ENCODE measurements around the gene MGAT4B.

MGAT4B gene

GRCh38 chr5:179769271-179769670 lies 37.4 kb downstream of the MGAT4B start:
- DNase-seq (ENCODE audit: extremely low read depth, insufficient read length): no peak
- Histone ChIP-seq H3K36me3 (ENCODE audit: control insufficient read depth, insufficient read depth, low read length) (peaks cover 38% of the 10 kb centered on the region), H3K4me3 (replicated peaks; ENCODE audit: low read depth, low read length) (no peak overlapping the region), H3K27me3 (replicated peaks; ENCODE audit: control insufficient read depth, insufficient read depth, low read length) (no peaks in the 10 kb centered on the region)
- no peak for TF ChIP-seq CTCF (IDR thresholded peaks at IDR 0.05; ENCODE audit: insufficient read depth, low read length, poor library complexity, severe bottlenecking)

DNA sequence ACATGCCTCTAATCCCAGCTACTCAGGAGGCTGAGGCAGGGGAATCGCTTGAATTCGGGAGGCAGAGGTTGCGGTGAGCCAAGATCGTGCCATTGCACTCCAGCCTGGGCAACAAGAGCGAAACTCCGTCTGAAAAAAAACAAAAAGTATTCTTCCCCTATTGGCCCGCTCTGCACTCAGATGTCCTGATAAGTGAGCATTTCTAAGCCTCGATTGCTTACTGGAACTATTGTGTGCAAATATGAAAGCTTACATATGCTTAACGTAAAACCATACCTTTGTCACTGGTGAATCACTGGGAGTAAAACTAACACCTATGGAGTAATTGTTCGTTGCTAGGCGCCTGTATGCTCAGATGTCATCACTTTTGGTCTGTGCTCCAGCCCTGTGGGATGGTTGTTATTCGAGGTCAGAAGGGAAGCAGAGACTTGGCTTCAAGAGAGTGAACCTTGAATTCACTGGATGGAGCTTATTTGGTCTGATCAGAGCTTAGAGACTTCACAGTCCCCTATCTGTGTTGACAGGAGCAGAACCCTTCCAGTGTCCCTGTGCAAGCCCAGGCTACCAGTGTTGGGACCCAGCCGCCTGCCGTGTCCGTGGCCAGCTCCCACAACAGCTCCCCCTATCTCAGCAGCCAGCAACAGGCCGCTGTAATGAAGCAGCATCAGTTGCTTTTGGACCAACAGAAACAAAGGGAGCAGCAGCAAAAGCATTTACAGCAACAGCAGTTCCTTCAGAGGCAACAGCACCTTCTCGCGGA lies 38.2 kb downstream of the MGAT4B start:
- Histone ChIP-seq H3K4me3 (replicated peaks; ENCODE audit: low read depth, low read length) (no peak overlapping the region), H3K36me3 (ENCODE audit: control insufficient read depth, insufficient read depth, low read length) (peaks cover 34% of the 10 kb centered on the region), H3K27me3 (replicated peaks; ENCODE audit: control insufficient read depth, insufficient read depth, low read length) (no peaks in the 10 kb centered on the region)
- no peak for DNase-seq (ENCODE audit: extremely low read depth, insufficient read length)
- peak; percentile 4 for TF ChIP-seq CTCF (IDR thresholded peaks at IDR 0.05; ENCODE audit: insufficient read depth, low read length, poor library complexity, severe bottlenecking)

DNA sequence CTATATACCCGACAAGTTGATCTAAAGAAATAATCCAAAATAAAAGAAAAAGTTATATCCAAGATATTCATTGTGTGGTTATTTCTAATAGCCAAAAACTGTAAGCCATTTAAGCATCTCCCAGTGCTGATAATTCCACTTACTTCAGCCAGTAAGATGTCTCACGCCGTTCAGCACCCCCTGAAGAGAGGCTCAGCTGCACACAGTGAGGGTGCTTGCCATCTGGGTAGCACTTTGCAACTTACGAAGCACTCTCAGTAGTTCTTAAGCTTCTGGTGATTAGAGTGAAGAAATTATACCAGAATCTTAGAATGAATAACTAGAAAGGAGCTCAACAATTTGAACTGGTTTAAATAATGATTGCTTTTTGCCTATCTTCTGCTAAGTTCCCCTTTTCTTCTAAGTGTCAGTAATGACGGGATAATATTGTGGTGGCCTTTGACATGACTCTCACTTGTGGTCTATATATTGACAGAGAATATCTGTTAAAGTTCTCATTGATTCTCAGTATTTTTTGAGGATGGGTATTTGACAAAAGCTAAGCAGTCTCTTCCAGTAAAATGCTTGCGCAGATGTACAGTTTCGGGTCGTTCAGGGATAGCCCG lies 39.1 kb downstream of the MGAT4B start:
- no peaks in the 10 kb centered on the region for H3K27me3 ChIP-seq (replicated peaks; ENCODE audit: control insufficient read depth, insufficient read depth, low read length)
- no peak for TF ChIP-seq CTCF (IDR thresholded peaks at IDR 0.05; ENCODE audit: insufficient read depth, low read length, poor library complexity, severe bottlenecking)
- H3K4me3 ChIP-seq (replicated peaks; ENCODE audit: low read depth, low read length): no peak overlapping the region
- no peak for DNase-seq (ENCODE audit: extremely low read depth, insufficient read length)
- peaks cover 31% of the 10 kb centered on the region for H3K36me3 ChIP-seq (ENCODE audit: control insufficient read depth, insufficient read depth, low read length)

- Histone ChIP-seq H3K36me3 (ENCODE audit: control insufficient read depth, insufficient read depth, low read length) (peaks cover 31% of the 10 kb centered on the region), H3K27me3 (replicated peaks; ENCODE audit: control insufficient read depth, insufficient read depth, low read length) (no peaks in the 10 kb centered on the region), H3K4me3 (replicated peaks; ENCODE audit: low read depth, low read length) (no peak overlapping the region)
- DNase-seq (ENCODE audit: extremely low read depth, insufficient read length): no peak
- no peak for TF ChIP-seq CTCF (IDR thresholded peaks at IDR 0.05; ENCODE audit: insufficient read depth, low read length, poor library complexity, severe bottlenecking)
These were observed 39.8 kb downstream of the MGAT4B start for GRCh38 chr5:179766726-179767455.

GRCh38 chr5:179766021-179766725 lies 40.5 kb downstream of the MGAT4B start:
- TF ChIP-seq CTCF (IDR thresholded peaks at IDR 0.05; ENCODE audit: insufficient read depth, low read length, poor library complexity, severe bottlenecking): no peak
- no peak for DNase-seq (ENCODE audit: extremely low read depth, insufficient read length)
- Histone ChIP-seq H3K4me3 (replicated peaks; ENCODE audit: low read depth, low read length) (no peak overlapping the region), H3K27me3 (replicated peaks; ENCODE audit: control insufficient read depth, insufficient read depth, low read length) (no peaks in the 10 kb centered on the region), H3K36me3 (ENCODE audit: control insufficient read depth, insufficient read depth, low read length) (peaks cover 25% of the 10 kb centered on the region)

All from GM06990 (cell line).